ENCODE measurements around the gene GARS1. TPM values are rescaled to one million over a fixed set of nuclear protein-coding genes. Genes with fewer than 3 reads are reported as not detected.

GARS1 gene
- total RNA-seq, 1 donor from 2014 or later, result 367 TPM

DNA sequence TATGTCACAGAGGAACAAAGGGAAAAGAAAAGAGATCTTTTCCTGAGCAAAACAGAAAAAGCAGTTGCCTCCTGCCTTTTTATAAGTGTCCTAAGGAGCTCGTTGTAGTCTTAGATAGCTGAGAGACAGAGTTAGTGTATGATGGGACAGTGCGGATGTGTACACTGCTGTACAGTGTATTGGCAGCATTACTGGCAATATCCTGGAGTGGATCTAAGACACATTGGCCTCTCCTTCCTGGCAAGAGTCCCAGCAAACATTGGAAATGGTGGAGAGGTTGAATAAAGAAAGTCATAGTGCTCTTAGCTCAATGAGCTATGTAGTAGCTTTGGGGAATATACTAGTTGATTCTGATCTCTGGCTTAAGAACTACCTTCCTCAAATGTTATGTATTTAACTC is 22.7 kb downstream of the GARS1 start:
- DNase-seq (ENCODE audit: low read depth) (no peak), FAIRE-seq (no peak)
- Histone ChIP-seq H3K36me3 (ENCODE audit: control insufficient read depth, insufficient read depth, low read length) (peaks cover 48% of the 10 kb centered on the region), H3K27me3 (ENCODE audit: control insufficient read depth, insufficient read depth, low read length) (no peaks in the 10 kb centered on the region), H3K4me3 (ENCODE audit: low read depth, low read length) (no peak overlapping the region)
- TF ChIP-seq, protein P1, sequence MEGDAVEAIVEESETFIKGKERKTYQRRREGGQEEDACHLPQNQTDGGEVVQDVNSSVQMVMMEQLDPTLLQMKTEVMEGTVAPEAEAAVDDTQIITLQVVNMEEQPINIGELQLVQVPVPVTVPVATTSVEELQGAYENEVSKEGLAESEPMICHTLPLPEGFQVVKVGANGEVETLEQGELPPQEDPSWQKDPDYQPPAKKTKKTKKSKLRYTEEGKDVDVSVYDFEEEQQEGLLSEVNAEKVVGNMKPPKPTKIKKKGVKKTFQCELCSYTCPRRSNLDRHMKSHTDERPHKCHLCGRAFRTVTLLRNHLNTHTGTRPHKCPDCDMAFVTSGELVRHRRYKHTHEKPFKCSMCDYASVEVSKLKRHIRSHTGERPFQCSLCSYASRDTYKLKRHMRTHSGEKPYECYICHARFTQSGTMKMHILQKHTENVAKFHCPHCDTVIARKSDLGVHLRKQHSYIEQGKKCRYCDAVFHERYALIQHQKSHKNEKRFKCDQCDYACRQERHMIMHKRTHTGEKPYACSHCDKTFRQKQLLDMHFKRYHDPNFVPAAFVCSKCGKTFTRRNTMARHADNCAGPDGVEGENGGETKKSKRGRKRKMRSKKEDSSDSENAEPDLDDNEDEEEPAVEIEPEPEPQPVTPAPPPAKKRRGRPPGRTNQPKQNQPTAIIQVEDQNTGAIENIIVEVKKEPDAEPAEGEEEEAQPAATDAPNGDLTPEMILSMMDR (IDR thresholded peaks at IDR 0.05; ENCODE audit: insufficient read depth, low read length, severe bottlenecking), result no peak

DNA sequence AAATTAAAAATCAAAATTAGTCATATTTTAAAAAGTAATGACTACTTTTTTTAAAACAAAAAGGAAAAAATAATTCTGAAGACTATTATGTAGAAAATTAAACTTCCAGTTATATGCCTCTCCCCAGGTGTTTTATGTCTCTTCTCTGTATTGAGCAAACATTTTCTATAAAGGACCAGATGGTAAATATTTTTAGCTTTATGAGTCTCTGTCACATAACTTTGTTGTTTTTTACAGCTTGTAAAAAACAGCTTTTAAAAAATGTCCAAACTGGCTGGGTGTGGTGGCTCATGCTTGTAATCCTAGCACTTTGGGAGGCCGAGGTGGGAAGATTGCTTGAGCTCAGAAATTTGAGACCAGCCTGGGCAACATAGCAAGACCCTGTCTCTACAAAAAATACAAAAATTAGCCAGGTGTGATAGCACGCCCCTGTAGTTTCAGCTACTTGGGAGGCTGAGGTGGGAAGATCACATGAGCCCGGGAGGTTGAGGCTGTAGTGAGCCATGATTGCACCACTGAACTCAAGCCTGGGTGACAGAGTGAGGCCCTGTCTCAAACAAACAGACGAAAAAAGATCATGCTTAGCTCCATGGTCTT is 23.5 kb downstream of the GARS1 start:
- FAIRE-seq (no peak), DNase-seq (ENCODE audit: low read depth) (no peak)
- peaks cover 46% of the 10 kb centered on the region for H3K36me3 ChIP-seq (ENCODE audit: control insufficient read depth, insufficient read depth, low read length)
- H3K4me3 ChIP-seq (ENCODE audit: low read depth, low read length), result no peak overlapping the region
- no peaks in the 10 kb centered on the region for H3K27me3 ChIP-seq (ENCODE audit: control insufficient read depth, insufficient read depth, low read length)
- TF ChIP-seq, protein P1 (IDR thresholded peaks at IDR 0.05; ENCODE audit: insufficient read depth, low read length, severe bottlenecking), result no peak

DNA sequence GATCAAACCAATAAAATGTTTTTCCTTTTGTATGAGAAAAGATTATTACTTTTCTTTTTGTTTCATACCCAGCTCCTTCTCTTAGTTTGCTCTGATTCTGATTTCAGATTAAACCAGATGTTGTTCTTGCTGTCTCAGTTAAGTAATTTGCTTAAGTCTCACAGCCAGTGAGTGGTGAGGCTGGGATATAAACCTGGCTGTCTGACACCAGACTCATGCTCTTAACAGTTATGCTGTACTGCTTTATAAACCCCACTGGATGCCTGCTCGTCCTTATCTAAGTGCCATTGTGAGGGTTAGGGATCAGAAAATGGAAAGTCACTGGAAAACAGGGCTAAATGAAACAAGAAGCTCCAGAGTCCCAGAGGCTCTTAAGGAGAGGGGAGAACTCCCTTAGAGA is 24.3 kb downstream of the GARS1 start:
- no peak for FAIRE-seq

DNA sequence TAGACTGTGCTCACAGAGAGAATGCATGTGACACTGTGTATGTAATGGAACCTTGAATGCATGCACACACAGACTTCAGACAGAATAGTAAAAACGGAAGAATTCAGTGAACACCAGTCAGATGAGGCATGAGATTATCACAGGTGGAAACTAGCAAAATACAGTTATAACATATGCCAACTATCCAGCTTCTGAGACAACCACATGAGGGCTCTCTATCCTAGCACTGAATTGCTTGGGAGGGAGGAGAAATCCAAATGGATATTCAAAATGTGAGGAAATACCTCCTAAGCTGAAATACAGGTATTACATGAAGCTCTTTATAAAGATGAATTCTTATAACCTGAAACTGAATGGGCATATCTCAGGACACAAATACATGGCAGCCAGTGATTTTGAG is 30.6 kb downstream of the GARS1 start:
- FAIRE-seq, result no peak
- H3K36me3 ChIP-seq (ENCODE audit: control insufficient read depth, insufficient read depth, low read length), result peaks cover 28% of the 10 kb centered on the region
- DNase-seq (ENCODE audit: low read depth), result no peak

More for the DNA sequence above, 24.3 kb downstream of the GARS1 start:
- no peak for DNase-seq (ENCODE audit: low read depth)
- Histone ChIP-seq H3K4me3 (ENCODE audit: low read depth, low read length) (no peak overlapping the region), H3K36me3 (ENCODE audit: control insufficient read depth, insufficient read depth, low read length) (peaks cover 42% of the 10 kb centered on the region), H3K27me3 (ENCODE audit: control insufficient read depth, insufficient read depth, low read length) (no peaks in the 10 kb centered on the region)
- TF ChIP-seq, protein P1 (IDR thresholded peaks at IDR 0.05; ENCODE audit: insufficient read depth, low read length, severe bottlenecking), result no peak

DNA sequence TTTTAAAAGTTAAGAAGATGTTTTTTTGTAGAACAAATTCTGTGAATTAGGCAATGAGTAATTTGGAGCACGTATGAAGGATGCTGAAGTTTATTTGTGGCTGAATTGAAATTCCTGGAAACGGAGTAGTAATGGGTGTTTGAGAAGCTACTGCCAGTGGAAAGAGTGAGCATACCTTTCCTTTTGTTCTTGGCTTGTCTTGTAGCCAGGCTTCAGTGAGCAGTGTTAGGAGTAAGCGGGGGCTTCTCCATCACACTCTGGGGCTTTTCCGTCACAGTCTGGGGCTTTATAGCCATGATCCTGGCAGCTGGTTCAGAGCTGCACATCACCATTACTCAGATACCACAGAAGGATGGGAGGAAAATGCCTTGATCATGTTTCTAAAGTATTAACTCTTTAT is 32.3 kb downstream of the GARS1 start:
- no peak for FAIRE-seq
- H3K27me3 ChIP-seq (ENCODE audit: control insufficient read depth, insufficient read depth, low read length), result no peaks in the 10 kb centered on the region
- H3K4me3 ChIP-seq (ENCODE audit: low read depth, low read length), result no peak overlapping the region
- H3K36me3 ChIP-seq (ENCODE audit: control insufficient read depth, insufficient read depth, low read length), result peaks cover 26% of the 10 kb centered on the region
- TF ChIP-seq, protein P1 (IDR thresholded peaks at IDR 0.05; ENCODE audit: insufficient read depth, low read length, severe bottlenecking), result no peak
- no peak for DNase-seq (ENCODE audit: low read depth)

More for the DNA sequence above, 30.6 kb downstream of the GARS1 start:
- TF ChIP-seq, protein P1 (IDR thresholded peaks at IDR 0.05; ENCODE audit: insufficient read depth, low read length, severe bottlenecking), result no peak
- no peaks in the 10 kb centered on the region for H3K27me3 ChIP-seq (ENCODE audit: control insufficient read depth, insufficient read depth, low read length)
- no peak overlapping the region for H3K4me3 ChIP-seq (ENCODE audit: low read depth, low read length)

DNA sequence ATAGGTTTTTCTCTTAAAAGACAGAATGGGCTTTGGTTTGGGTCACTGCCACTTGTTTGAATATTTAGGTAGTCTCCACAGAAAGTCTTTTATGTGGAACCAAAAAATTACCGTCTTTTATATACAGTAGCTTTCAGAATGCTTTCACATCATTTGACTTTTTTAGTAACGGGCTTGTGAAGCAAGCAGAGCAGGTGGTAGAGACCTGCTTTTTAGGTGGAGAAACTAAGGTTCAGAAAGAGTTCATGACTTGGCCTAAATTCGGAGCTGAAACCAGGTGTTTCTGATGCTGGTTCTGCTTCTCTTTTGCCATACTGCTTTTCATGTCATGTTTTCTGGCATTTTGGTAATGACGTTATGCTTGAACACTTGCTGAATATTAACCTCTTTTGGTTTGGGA is 36.3 kb downstream of the GARS1 start:
- TF ChIP-seq, protein P1 (IDR thresholded peaks at IDR 0.05; ENCODE audit: insufficient read depth, low read length, severe bottlenecking), result no peak
- no peaks in the 10 kb centered on the region for H3K27me3 ChIP-seq (ENCODE audit: control insufficient read depth, insufficient read depth, low read length)
- peaks cover 41% of the 10 kb centered on the region for H3K36me3 ChIP-seq (ENCODE audit: control insufficient read depth, insufficient read depth, low read length)
- FAIRE-seq (no peak), DNase-seq (ENCODE audit: low read depth) (no peak)
- no peak overlapping the region for H3K4me3 ChIP-seq (ENCODE audit: low read depth, low read length)

All from bronchial epithelial cell (primary cell).